Sciatic nerve (tissue), 2 donors: ENCODE measurements around the gene FAM3D. TPM values are rescaled to one million over a fixed set of nuclear protein-coding genes. Genes with fewer than 3 reads are reported as not detected.
A peak's percentile ranks its signal among the peaks of the same experiment; 100 is the strongest.
"Not testable (repeated sequence)": the region's sequence is repeated elsewhere in the genome, so short reads cannot be mapped to it uniquely, and the experiment has no call there.

Experiments
- ATAC-seq: fragments of 200-7000 bp; cut with Tn5 transposase; one replicate; pipeline ENCODE4 v1.9.1; 2020; ENCODE audit warnings: mild to moderate bottlenecking, moderate library complexity
- DNase-seq: peaks from one replicate; pipeline ENCODE4 v3.0.0-alpha.2; 2020; ENCODE audit warnings: low spot score
- intact Hi-C: fragments of 100-400 bp; cut with DNase I; formaldehyde crosslinking; loops from one replicate; pipeline ENCODE4 v1.14.2; 2022
- total RNA-seq: library from RNA; stranded (reverse); fragmentation: NEBNext Ultra II Directional; extraction: Animal tissue kit (Norgen Biotek cat#: 25700); gene quantifications from one replicate; pipeline ENCODE4 v1.2.1, GENCODE V29; 2021
- donor health status: DM: no; HTN: no; CAD: no.
- donor health status: DM: no; HTN: no; CAD: no.

The FAM3D gene, protein sequence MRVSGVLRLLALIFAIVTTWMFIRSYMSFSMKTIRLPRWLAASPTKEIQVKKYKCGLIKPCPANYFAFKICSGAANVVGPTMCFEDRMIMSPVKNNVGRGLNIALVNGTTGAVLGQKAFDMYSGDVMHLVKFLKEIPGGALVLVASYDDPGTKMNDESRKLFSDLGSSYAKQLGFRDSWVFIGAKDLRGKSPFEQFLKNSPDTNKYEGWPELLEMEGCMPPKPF
- not detected for total RNA-seq

DNA sequence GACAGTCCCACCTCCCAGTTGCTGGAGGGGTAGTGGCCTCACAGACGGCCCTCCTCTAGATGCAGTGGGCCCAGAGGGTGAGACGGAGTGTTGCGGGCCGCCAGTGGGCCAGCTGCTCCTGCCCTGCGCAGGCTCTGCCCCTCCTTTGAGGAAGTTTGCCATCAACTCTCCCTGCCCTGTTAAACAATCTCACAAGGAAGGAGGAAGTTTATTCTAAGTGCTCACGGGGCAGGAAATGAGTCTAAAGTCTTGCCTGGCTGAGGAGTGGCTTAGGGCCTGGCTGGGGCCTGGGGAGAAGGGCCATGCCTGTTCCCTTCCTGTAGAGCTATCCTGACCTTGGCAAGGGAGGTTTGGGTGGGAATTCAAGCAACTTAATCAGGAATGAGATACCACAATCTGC lies at the start of gene FAM3D:
FAM3D (minus strand) TSS at position 92 of the 400 bp plus-strand sequence. CDS start 11,211 bp downstream, outside the sequence.
- peak; percentile 52 for ATAC-seq
- DNase-seq = peak; percentile 44
- intact Hi-C loops = no loop called here

DNA sequence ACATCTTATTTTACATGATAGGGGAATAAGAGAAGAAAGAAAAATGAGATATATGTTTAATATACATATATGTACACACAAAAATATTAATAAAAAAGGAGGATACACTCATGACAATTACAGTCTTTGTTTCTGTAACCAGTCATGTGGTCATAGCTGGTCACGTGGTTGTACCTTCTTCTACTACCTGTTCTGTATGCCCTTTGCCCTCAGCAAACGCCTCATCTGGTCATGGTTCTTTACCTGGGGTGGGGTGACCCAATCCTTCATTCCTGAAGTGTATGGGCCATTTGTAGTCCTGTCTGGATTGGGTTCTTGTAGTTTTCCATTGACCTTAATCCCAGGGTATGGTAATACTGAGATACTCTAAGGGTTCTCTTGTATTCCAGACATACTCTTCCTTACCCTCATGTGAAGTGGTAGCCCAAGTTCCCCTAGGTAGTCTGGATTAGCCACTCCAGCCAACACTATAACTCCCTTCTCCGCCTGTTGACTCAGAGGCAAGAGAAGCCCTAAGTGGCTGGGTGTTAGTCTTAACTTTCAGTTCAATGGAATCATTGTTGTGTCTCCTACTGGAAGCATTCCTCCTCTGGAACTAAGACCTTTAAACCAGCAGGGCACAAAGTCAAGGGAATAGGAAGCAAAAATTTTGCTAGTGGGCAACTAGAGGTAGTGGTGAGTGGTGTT lies 47.3 kb upstream of the FAM3D start:
- no peak for DNase-seq
- intact Hi-C loops = no loop called here
- no peak for ATAC-seq

DNA sequence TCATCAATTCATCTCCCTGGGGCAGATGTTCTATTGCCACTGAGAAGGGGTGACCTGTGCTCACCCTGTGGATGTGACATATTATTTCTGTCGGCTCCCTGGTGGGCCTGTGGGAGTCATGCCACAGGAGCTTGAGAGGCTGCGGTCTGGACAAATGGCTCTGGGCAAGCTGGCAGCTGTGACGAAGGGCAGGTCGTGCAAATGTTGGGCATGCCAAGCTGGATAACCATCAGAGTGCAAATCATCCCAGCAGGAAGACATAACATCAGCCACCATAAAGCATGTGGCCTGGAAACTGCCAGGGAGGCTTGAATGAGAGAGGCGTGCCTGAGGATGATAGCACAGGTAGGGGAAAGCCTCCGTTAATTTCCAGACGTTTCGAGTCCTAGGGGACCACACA lies 45.3 kb upstream of the FAM3D start:
- intact Hi-C loops = no loop called here
- DNase-seq (no peak), ATAC-seq (no peak)

DNA sequence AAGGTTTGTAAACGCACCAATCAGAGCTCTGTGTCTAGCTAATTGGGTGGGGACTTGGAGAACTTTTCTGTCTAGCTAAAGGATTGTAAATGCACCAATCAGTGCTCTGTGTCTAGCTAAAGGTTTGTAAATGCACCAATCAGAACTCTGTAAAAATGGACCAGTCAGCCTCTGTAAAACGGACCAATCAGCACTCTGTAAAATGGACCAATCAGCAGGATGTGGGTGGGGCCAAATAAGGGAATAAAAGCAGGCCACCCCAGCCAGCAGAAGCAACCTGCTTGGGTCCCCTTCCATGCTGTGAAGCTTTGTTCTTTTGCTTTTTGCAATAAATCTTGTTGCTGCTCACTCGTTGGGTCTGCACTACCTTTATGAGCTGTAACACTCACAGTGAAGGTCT lies 42.4 kb upstream of the FAM3D start:
- DNase-seq, intact Hi-C loops, ATAC-seq: not testable (repeated sequence)

DNA sequence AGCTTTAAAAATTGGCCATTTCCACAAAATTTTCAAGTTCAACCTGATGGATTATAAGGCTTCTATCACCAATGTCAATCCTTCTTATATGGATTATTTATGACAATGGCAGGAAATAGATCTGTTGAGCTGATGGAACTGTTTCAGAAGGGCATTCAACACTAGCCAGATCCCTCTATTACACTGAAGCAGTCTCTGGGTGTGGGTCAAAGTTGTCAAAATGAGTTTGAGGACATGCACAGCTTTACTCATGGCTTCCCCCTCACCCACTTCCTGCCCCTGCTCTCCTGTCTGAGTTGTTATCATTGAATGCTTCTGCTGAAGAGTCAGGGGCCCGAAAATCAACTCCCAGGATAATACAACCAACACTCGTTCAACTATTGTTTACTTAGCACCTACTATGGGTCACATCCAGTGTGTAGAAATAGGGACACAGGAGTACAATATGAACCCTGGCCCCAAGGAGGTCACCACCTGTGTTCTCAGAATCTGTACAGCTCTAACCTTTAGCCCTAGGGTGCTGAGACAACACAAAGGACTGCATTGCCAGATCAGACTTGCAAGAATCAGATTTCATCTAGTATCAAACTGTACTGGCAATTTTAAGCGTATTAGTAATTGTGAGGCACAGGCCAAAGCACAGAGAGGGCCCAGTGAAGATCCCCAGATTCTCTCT lies 41.7 kb upstream of the FAM3D start:
- no peak for DNase-seq
- ATAC-seq = no peak
- intact Hi-C loops = no loop called here

DNA sequence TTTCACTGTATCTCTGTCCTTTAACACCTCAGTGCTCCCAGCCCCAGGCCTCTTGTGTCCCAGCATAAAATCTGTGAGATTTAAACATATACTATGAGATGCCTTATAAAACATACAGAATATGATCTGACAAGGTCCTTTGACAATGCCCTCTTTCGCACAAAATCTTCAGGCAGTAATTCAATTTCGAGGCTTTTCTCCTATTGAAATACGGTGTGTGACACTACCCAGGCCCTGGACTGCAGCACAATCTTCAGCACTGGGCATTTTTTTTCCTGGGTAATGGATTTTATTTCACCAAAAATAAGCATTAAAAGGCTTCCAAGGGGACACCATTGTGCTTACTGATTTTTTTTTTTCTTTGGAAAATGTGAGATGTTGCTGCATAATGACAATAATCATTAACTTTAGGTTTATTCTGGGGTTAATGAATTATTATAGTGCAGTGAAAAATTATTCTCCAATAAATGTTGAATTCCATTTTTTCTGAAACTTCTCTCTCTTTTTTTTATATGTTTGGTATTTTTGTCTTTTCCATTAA lies 40.9 kb upstream of the FAM3D start:
- intact Hi-C loops = no loop called here
- no peak for ATAC-seq
- DNase-seq = no peak

DNA sequence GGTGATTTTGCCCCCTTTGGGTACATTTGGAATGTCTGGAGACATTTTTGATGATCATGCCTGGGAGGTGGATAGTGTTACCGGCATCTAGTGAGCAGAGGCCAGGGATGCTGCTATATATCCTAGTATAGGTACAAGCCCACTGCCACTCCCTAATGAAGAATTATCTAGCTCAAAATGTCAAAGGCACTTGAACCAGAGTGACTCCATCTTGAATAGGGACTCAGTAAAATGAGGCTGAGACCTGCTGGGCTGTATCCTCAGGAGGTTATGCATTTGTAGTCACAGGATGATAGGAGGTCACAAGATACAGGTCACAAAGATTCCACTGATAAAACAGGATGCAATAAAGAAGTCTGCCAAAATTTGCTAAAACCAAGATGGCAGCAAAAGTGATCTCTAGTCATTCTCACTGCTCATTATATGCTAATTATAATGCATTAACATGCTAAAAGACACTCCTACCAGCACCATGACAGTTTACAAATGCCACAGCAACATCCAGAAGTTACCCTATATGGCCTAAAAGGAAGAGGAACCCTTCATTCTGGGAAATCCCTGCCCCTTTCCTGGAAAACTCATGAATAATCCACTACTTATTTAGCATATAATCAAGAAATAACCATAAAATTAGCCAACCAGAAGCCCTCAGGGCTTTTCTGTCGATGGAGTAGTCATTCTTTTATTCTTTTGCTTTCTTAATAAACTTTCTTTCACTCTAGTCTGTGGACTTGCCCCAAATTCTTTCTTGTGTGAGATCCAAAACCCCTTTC lies 40.0 kb upstream of the FAM3D start:
- intact Hi-C loops = no loop called here
- no peak for DNase-seq
- no peak for ATAC-seq

DNA sequence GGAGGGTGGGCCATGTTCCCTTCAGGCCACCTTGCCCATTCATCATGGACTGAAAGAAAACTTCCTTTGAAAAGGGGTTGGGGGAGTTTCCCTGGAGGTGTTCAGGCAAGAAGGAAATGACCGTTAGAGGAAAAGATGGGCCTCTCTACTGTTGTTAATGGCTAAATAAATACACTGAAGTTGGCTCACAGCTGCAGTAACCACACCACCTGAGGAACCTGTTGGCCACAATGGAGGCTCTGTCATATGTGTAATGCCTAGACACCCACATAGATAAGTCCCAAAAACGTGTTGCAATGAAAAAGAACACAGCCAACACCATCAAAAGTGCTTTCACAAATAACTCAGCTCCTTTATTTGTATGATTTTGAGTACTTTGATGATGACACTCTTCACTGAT lies 38.2 kb upstream of the FAM3D start:
- no peak for ATAC-seq
- intact Hi-C loops = no loop called here
- no peak for DNase-seq

DNA sequence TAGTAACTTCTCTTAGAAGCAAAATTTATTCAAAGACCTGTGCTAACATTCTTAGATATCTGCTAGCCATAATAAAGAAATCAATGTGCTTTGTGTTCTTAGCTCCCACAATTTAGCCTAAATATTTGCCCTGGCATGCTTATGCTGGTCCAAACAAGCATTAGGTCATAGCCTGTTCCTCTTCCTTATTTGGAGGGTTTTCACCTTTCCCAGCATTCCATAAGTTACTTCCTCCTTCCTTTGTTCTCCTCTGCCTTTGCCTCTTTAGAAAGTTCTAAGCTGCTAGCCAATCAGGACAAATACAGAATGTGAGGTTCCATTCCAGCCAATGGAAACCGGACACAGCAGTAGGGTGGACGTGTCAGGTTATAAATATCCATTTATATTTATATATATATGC lies 37.7 kb upstream of the FAM3D start:
- intact Hi-C loops, ATAC-seq, DNase-seq: not testable (repeated sequence)

DNA sequence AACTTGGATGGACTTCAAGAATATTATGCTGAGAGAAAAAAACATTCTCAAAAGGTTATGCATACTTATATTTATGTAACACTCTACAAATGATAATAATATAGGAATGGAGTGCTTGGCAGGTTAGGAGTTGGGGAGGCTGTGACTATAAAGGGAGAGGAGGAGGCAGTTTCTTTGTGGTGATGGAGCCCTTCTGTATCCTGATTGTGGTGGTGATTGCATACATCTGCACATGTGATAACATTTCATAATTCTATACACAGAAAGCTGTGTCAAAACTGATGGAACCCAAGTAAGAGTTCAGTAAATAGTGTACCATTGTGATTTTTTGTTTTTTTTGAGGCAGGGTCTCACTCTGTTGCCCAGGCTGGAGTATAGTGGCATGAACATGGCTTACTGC lies 31.7 kb upstream of the FAM3D start:
- ATAC-seq = no peak
- DNase-seq = no peak
- intact Hi-C loops = no loop called here

DNA sequence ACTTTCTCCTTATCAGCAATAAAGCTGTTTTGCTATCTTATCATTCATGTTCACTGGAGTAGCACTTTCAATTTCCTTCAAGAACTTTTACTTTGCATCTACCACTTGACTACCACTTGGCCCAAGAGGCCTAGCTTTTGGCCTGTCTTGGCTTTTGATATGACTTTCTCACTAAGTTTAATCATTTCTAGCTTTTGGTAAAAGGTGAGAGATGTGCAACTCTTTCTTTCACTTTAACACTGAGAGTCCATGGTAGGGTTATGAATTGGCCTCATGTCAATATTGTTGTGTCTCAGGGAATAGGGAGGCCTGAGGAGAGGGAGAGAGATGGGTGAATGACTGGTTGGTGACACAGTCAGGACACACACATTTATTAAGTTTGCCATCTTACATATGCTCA lies 31.0 kb upstream of the FAM3D start:
- ATAC-seq (no peak), DNase-seq (no peak)
- intact Hi-C loops = no loop called here

DNA sequence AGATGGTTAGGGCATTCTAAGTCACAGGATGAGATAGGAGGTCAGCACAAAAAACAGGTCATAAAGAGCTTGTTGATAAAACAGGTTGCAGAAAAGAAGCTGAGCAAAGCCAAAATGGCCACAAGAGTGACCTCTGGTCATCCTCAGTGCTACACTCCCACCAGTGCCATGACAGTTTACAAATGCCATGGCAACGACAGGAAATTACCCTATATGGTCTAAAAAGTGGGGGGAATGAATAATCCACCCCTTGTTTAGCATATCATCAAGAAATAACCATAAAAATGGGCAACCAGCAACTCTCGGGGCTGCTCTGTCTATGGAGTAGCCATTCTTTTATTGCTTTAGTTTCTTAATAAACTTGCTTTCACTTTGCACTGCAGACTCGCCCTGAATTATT lies 30.2 kb upstream of the FAM3D start:
- intact Hi-C loops, DNase-seq, ATAC-seq: not testable (repeated sequence)

DNA sequence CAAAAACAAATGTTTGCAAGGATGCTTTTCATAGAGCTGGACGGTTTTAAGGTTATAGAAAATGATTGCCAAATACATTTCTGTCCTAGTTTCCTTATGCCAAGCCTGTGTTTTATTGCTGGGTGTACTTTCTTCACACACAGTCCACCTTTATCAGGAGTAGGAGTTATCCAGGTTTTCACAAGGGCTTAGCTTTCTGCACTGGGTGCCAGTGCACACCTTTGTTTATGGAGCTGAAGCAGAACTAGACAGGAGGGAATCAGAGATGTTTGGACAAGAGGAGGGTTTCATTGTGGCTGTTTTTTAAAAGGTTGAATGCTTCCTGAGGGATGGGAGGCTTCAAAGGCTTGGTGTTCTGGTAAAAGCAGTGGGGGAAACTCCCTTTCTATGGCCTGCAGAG lies 29.5 kb upstream of the FAM3D start:
- DNase-seq = no peak
- intact Hi-C loops = no loop called here
- ATAC-seq = no peak

DNA sequence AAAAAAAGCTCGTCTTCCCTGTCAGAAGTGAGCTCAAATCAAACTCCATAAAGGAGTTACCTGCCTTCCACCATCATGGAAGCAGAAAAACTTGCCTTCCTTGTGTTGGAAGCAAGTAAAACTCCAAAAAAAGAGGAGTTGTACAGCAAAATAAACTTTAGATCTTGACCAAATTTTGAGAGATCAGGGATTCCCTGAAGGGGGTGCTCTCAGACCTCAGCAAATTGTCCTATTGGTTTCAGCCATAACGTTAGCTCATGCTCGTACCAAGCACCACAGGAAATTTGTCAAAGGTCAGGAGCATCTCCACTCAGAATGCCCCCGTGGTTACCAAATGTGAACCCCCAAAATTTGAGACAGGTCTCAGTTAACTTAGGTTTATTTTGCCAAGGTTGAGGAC lies 28.7 kb upstream of the FAM3D start:
- intact Hi-C loops, DNase-seq, ATAC-seq: not testable (repeated sequence)

DNA sequence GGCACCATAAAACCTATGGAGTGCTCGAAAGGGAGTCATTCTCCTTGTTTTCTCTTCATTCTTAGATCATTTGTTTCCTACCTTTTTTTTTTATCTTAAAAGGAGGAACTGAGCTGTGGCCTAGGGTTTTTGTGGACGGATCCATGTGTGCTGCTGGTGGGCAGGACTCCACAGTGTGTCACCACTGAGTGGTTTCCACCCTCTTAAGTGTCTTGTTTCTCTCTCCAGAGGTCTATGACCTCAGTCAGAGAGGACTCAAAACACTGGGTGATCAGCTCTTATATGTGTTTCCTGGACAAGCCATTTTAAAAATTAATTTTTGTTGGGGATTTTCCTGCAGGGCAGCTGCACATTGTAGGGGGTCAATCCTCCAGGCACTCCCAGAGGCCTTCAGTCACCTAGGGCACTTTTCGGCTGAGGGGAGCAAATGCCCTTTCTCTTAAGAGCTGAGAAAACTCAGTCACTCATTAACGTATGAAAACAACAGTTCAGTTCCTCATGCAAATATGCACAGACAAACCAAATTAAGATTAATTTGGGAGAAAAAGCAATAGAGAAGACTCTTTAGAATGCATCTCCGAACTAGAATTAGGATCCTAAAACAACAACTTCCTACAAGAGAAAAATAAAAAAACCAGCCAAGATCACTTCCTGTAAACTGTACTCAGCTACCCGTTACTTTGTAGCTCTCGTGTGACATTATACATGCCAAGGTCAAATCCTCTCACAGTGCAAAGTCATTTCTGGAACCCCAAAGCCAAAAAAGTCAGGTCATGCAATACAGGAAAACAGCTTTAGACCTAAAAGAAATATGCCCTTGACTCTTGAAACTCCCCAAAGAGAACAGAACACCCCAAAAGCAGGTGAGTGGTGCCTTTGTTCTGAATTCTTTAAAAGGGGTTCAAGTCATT lies 27.6 kb upstream of the FAM3D start:
- intact Hi-C loops = no loop called here
- no peak for DNase-seq
- ATAC-seq = no peak

DNA sequence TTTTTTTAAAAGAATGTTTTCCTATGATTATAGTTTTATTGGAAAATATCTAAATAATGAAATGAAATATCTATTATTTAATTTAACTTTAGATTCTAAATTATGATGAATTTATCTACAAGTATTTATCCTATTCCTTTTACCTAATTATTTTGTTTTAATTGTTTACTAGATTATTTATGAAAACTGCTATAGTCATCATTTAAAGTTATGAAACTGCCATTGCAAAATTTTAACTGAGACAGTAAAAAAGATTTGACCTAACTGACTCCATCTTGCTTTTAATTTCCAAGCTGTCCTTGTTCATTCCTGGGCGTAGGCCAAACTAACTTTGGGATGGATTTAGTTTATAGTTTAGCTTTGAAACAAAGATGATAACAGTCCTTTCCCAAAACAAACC lies 25.9 kb upstream of the FAM3D start:
- no peak for DNase-seq
- intact Hi-C loops = no loop called here
- no peak for ATAC-seq

DNA sequence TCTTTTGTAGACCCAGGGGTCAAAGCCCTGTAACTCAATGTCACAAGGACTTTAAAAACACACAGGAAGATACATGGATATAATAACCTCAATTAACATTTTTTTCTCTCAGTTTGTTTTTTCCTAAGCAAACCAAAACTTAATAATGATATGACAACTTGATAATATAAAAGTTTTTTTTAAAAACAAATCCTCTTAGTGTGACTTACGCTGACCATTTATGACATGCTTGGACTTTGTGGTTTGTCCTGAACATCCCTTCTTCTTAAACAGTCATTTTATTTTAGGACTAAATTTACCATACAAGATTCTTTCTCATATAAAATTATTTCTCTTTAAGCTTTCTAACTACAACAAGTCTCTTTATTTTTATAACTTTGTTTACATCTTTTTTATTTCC lies 25.4 kb upstream of the FAM3D start:
- DNase-seq = no peak
- intact Hi-C loops = no loop called here

DNA sequence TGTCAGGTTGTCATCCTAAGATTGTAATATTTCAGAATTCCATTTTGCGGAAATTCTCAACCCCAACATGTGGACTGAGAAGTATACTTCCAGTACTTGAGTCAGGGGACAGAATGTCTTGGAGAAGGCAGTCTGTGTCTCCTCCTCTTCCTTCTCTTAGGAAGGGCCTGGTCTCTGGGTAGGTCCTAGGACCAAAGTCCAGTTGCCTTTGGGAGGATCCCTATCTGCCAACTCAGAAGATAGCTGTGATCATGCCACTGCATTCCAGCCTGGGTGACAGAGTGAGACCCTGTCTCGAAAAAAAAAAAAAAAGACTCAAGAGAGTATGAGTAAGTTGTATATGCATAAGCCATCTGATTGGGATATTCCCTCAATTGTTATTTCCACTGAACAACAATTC lies 23.9 kb upstream of the FAM3D start:
- ATAC-seq = no peak
- no peak for DNase-seq
- intact Hi-C loops = no loop called here

More for the DNA sequence above, 25.4 kb upstream of the FAM3D start:
- ATAC-seq = no peak
